HG02678 (cell line): ENCODE data around the gene PLCG2.
"Not testable (repeated sequence)": the region's sequence is repeated elsewhere in the genome, so short reads cannot be mapped to it uniquely, and the experiment has no call there.

Experiments used
- ATAC-seq: cut with Tn5 transposase; IDR thresholded peaks from one replicate; pipeline ENCODE4 v1.9.1; 2021; ENCODE audit warnings: mild to moderate bottlenecking, moderate library complexity; ENCODE audit not compliant: unreplicated experiment

The PLCG2 gene

GRCh38 chr16:81987706-81988105, 208.6 kb downstream of the PLCG2 start:
- ATAC-seq: no peak

DNA sequence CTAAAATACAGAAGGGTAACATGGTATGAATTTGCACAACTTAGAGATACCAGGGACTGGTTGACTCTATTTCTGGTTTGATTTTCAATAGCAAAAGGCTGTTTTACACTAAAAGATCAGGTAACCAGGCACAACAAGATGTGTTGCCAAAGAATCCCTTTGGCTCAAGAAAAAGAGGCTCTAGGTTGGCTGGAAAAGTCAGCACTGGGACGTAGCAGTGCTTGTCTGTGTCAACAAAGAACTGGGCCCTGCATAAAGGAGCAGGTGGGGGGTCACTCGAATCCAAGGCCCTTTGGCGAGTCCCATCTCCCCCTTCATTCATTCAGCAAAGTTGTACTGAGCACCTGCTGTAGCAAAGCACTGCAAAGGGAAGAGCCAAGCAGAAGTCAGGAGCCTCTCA, 213.8 kb downstream of the PLCG2 start:
- no peak for ATAC-seq

DNA sequence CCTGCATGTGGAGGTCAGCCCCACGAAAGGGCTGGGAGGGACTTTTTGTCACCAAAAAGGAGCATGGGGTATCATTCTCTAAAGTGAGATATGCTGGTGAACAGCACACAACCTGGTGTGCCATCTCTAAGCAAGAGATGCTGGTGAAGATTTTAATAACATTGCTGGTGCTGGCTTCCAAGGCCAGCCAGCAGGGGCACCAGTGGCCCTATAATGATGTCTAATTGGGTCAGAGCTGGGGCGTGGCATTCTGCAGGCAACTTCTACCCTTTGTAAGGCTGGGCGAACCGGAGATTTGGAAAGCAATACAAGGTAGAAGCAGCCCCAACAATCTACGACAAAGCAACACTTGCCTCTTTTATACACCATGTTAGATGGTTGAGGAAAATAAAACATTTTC, 215.4 kb downstream of the PLCG2 start:
- no peak for ATAC-seq

- ATAC-seq: no peak
Measured at GRCh38 chr16:81995651-81996050, 216.6 kb downstream of the PLCG2 start.

DNA sequence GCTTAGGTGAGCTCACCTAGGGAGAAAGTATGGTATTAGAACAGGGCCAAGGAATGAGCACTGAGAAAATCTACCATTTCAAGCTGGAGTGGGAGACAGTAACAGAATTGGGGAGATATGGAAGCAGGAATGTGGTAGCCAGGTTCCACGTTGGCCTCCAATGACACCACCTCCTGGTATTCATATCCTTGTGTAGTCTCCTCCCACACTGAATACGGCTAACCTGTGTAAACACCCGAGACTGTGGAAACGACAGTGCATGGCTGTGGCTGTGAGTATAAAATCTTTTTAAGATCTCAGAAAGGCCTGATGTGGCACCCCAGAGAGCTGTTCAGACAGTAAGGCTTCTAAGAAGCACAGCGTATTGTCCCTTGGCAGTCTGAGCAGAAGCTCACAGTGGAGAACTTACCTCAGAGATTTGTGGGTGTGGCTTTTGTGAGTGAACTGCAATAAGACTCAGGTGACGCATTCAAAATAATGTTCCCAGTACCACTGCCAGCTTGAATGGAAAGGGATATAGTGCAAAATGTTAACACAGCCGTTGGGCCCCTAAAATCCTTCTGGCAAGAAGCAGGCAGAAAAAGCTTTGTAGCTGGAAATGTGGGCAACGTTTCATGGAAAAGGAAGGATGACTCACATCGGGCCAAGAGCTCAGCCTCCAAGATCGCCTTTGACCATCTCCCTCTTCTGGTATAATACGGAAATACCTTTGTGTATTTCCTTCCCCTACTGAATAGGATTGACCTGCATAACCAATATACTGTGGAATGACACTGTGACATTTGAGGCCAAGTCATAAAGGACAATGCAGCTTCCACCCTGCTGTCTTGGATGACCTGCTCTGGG, 217.8 kb downstream of the PLCG2 start:
- no peak for ATAC-seq

- ATAC-seq: no peak
Measured at GRCh38 chr16:81997738-81998137, 218.6 kb downstream of the PLCG2 start.

GRCh38 chr16:82002831-82003230, 223.7 kb downstream of the PLCG2 start:
- ATAC-seq: no peak

DNA sequence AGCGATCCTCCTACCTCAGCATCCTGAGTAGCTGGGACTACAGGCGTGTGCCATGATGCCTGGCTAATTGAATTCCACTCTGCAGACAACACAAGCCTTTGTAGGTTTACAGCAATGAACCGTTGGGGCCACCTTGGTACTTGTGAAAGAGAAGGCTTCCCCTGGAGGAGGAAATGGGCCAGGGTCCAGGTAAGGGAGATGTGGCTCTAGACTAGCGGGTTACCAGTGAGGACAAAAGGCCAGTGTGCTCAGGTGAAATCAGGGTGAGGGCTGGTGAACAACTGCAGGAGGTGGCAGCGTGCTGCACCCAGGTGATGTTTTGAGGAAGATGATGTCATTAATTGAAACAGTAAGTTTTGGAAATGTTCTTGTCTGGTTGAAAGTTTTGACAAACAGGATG, 225.5 kb downstream of the PLCG2 start:
- ATAC-seq: no peak

DNA sequence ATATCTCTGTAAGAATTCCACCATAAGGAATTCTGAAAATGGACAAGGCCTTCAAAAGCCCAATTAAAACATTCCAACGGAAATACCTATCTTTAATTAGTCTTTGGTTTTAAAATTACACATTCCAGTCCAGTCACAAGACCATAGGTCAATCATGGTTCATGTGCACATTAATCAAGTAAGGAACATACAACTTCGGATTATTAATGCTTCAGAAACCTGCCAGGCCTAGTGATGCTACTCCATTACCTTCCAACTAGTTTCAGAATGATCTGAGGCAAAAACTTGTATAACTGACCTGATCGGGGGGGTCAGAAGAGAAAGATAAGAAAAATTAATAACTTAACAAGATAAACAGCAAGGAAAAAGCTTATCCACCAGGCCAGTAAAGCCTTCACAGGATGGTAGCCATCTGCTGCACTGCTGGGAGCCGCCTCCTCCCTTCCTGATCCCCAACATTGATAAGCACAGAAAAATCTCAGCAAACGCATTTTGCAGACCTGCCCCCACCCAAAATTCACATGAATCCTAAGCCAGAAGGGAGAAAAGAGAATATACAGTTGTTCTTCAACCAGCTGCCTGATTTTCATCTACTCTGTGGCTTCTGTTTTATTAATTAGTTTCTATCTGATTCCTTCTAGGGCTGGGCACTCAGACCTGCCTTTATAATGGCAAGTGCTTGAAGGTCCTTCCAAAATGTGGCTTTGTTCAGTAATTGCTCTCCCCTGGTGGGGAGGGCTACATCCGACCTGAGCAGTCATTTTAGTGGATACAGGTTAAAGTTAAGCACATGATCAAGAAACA, 226.1 kb downstream of the PLCG2 start:
- ATAC-seq: no peak

DNA sequence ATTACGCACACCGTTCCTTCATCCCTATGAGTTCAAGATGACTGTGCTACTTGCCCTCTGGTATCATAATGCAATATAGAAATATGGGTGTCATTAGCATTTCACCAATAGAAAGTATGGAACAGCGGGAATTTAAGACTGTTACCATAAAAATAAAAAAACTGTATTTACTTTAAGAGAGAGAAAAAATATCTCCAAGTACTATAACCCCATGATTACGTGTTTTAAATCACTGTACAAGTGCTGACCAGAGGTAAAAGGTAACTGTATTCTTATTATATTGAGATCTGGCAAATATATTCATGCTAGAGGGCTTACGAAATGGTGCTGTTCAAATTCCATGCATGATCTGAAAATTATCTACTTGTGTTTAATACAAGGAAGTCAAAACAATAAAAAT, 226.9 kb downstream of the PLCG2 start:
- no peak for ATAC-seq

GRCh38 chr16:82007189-82007588, 228.1 kb downstream of the PLCG2 start:
- ATAC-seq: no peak

DNA sequence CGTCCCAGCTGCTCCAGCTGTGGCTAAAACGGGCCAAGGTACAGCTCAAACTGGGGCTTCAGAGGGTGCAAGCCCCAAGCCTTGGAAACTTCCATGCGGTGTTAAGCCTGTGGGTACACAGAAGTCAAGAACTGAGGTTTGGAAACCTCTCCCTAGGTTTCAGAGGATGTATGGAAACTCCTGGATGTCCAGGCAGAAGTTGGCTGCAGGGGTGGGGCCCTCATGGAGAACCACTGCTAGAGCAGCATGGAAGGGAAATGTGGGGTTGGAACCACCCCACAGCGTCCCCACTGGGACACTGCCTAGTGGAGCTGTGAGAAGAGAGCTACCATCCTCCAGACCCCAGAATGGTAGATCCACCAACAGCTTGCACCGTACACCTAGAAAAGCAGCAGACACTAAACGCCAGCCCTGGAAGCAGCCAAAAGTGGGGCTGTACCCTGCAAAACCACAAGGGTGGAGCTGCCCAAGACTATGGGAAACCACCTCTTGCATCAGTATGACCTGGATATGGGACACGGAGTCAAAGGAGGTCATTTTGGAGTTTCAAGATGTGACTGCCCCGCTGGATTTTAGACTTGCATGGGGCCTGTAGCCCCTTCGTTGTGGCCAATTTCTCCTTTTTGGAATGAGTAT, 230.0 kb downstream of the PLCG2 start:
- no peak for ATAC-seq

DNA sequence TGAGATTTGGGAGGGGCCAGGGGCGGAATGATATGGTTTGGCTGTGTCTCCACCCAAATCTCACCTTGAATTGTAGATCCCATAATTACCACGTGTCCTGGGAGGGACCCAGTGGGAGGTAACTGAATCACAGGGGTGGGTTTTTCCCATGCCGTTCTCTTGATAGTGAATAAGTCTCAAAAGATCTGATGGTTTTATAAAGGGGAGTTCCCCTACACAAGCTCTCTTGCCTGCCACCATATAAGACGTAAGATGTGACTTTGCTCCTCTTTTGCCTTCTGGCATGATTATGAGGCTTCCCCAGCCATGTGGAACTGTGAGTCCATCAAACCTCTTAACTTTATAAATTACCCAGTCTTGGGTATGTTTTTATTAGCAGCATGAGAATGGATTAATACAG, 230.7 kb downstream of the PLCG2 start:
- ATAC-seq: not testable (repeated sequence)

DNA sequence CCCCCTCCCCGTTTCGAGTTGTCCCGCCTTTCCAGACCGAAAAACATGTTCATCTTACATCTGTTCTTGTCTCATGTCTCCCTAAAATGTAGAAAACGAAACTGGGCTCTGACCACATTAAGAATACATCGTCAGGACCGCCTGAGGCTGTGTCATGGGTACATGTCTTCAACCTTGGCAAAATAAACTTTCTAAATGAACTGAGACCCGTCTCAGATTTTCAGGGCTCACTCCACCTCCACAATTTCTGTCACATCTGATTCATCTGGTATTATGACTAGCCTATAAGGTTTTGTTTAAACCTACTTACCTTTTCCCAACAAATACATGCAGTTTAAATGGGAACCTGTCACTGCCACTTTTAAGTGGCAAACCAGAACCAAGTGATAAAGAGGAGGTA, 231.6 kb downstream of the PLCG2 start:
- no peak for ATAC-seq

DNA sequence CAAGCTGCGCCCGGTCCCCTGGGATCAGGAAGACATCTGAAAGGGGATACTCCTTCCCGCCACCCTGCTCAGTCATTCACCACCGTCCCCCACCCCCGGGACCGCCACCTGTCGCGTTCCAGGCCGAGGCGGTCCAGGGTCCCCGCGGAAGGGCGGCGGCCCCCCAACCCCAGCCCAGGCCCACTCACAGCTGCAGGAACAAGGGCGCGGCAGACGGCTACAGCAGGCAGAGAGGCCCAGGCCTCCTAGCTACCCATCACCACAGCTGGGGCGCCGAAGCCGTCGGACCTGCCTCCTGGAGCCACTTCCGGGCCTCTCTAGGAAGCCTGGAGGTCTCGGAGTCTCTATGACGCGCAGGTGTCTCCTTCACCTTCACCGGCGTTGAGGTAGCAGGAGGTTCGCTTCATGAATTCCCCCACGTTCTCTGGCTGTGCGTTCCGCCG, 232.1 kb downstream of the PLCG2 start, which contains the start of gene SDR42E1:
TSS of gene SDR42E1 (minus strand) at position 272 of the 443 bp plus-strand sequence. CDS start 10,612 bp downstream, outside the sequence.
- peak; percentile 97 for ATAC-seq
